GM21447 (cell line): ENCODE measurements around the gene FUS.

ENCODE experiments used
- ATAC-seq: cut with Tn5 transposase; IDR thresholded peaks from one replicate; pipeline ENCODE4 v1.9.1; 2021; ENCODE audit not compliant: unreplicated experiment

FUS gene

GRCh38 chr16:31200821-31201568, 21.1 kb downstream of the FUS start:
- no peak for ATAC-seq

DNA sequence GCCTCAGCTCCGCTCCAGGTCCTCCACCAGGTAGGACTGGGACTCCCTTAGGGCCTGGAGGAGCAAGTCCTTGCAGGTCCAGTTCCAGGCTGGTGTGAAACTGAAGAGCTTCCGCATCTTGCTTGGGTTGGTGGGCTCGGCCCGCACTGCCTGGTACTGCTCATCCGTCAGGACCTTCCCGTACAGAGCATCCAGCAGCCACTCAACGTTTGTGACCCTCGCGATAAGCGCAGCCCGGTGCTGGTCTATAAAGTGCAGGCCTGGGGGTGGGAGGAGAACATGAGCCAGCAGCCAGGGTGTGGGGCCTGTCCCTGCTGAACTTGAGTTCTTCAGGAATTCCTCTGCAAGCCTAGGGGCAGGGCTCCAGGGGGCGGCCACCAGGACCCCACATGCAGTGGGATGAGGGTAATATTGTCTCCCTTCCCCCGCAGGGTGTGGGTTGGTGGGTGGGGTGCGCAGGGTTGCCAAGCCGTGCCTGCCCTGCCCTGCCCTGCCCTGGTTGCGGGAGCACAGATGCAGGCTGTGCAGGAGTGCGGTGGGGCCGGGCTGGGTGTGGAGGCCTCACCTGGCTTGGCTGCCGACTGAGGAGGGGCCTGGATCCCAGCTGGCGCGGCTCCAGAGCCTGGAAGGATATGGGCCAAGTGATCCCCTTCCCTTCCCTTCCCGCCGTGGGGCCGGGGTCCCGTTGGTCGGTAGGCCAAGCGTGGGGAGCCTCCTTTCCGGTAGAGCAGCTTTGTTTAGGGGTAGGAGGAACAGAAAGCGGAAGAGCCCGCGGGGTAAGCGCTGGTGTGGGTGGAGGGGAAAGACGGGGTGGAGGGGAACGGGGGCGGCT, 21.9 kb downstream of the FUS start:
- peak; percentile 58 for ATAC-seq

DNA sequence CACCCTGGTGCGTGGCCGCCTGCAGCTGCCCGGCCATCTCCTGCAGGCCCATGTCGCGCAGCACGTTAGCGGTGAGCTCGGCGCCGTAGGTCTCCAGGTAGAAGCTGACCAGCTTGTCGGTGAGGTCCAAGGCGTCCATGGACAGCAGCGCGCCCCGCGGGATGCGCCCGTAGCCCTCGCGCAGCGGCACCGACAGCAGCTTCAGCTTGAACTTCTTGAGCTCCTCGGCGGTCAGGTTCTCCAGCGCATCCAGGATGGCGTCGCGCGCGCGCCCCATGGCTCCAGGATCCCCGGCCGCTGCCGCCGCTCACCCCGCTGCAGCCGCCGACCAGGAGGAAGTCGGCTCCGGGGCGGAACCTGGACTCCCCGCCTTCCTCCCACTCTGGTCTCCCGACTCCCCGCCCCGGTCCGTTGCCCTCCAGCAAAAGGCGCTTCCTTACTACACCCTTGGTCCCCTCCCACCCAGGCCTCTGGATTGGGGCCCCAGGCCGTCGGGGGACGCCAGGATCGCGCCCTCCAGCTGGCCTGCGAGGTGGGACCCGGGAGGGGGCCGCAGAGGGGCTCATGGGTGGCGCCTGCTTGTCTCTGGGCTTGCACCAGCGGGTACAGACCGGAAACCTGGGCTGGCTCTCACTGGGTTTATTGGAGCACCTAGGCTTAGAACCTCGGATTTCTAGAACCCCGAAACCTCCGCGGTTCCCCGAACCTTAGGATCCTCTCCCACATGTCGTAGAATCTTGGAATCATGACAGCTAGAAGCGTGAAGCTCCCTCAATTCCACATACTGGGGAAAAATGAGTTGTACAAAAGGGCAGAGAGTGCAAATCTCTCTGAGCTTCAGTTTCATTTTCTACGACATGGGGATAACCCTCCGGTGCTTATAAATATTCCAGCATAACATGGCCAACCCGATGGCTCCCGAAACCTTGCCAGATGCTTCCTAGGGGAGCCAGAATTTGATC, 22.8 kb downstream of the FUS start, which contains the start of gene PYCARD:
Gene PYCARD, minus strand, starts transcription at position 347 of the 962 bp plus-strand sequence. Its CDS starts 70 bp downstream, at position 277.
- ATAC-seq: peak; percentile 49

- no peak for ATAC-seq
Observed at GRCh38 chr16:31204871-31205666, 25.1 kb downstream of the FUS start.

DNA sequence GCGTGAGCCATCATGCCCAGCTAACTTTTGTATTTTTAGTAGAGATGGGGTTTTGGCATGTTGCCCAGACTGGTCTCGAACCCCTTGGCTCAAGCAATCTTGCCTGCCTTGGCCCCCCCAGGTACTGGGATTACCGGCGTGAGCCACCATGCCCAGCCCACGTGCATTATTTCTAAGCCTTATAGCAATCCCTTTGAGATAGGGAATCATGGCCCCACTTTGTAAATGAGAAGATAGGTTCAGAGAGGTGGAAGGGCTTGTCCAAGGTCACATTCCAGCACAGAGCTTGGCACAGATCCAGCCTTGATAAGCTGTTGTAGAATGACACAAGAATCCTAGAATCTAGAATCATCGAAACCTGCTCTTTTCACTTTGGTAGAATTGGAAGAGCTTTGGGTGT, 26.8 kb downstream of the FUS start:
- no peak for ATAC-seq

DNA sequence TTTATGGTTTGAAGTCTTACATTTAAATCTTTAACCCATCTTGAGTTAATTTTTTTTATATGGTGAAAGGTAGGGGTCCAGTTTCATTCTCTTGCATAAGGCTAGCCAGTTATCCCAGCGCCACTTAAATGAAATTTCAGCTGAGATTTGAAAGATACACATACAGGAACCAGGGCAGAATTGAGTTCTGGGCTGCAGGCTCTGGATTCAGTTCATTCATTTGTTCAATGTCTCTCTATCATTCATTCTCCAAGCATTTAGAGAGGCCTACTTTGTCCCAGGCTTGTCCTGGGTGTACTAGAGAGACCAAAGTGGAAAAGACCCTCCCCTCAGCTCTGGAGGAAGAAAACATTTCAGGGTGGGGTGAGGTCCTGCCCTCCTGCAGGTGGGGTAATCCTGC, 33.4 kb downstream of the FUS start:
- no peak for ATAC-seq

GRCh38 chr16:31213877-31214707, 34.2 kb downstream of the FUS start, which contains the start of gene TRIM72:
Gene TRIM72 (plus strand): TSS chr16:31214119. CDS start chr16:31214739, 620 bp downstream.
- ATAC-seq: no peak

DNA sequence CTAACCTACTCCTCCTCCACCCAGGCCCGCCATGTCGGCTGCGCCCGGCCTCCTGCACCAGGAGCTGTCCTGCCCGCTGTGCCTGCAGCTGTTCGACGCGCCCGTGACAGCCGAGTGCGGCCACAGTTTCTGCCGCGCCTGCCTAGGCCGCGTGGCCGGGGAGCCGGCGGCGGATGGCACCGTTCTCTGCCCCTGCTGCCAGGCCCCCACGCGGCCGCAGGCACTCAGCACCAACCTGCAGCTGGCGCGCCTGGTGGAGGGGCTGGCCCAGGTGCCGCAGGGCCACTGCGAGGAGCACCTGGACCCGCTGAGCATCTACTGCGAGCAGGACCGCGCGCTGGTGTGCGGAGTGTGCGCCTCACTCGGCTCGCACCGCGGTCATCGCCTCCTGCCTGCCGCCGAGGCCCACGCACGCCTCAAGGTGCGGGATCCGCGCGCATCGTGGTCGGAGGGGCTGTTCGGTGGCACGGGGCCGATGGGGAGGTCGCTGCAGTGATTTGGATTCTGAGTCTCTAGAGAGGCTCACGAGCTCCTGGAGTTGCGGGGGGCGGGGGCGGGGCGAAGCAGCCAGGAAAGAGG, 34.9 kb downstream of the FUS start:
- ATAC-seq: no peak

DNA sequence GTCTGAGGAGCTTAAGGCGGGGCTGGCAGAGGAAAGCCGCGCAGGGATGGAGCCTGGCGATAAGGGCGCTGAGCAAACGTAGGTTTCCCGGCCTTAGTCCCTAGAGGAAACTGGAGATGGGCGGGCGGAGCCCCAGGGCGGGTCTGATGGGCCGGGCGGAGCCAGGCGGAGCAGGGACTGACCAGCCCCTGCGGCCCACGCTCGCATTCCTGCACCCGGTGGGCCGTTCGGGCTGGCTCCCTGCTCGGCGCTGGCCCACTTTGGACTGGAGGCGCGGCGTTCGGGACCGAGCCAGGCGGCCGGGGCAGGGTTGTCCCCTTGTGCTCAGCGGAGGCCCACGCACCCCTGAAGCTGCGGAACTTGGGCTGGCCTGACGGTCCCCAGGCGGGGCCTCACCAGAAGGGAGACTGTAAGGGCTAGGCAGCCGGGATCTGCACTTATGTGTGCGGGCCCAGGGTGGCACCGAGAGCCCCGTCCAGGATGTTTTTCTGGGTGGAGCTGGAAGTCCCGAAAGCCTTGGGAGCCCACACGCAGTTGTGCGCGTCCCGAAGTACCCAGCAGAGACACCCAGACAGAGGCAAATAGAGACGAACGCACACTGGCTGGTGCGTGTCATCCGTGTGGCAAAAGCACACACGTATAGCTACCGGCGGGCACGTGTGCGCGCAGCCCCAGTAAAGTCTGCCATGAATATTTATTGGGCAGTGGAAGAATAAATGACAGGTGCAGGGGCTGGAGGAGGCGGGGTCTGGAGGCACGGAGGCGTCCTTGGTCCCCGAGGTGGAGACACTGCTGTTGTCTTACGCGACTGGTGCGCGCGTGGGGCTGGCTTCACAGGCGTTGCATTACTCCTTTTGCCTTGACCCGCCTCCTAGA, 35.6 kb downstream of the FUS start:
- ATAC-seq: no peak

GRCh38 chr16:31216422-31217135, 36.6 kb downstream of the FUS start, which contains the start of gene PYDC1:
Gene PYDC1 (minus strand): TSS chr16:31217135. CDS start chr16:31217028, 107 bp downstream.
- ATAC-seq: no peak

GRCh38 chr16:31217136-31217530, 37.2 kb downstream of the FUS start:
- ATAC-seq: no peak

DNA sequence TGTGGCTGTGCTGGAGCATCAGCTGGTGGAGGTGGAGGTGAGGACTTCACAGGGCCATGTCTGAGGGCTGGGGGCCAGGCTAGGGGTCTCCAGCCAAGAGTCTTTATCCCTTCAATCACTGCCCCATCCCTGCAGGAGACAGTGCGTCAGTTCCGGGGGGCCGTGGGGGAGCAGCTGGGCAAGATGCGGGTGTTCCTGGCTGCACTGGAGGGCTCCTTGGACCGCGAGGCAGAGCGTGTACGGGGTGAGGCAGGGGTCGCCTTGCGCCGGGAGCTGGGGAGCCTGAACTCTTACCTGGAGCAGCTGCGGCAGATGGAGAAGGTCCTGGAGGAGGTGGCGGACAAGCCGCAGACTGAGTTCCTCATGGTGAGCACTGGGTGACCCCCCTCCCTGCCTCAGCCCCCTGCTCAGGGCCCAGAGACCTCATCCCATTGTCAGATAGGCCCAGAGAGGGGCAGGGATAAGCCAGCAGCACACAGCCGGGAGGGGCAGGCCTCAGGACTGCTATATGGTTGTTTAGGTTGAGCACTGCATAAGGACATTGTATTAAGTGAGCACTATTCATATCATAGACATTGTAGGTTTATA, 39.3 kb downstream of the FUS start:
- no peak for ATAC-seq

DNA sequence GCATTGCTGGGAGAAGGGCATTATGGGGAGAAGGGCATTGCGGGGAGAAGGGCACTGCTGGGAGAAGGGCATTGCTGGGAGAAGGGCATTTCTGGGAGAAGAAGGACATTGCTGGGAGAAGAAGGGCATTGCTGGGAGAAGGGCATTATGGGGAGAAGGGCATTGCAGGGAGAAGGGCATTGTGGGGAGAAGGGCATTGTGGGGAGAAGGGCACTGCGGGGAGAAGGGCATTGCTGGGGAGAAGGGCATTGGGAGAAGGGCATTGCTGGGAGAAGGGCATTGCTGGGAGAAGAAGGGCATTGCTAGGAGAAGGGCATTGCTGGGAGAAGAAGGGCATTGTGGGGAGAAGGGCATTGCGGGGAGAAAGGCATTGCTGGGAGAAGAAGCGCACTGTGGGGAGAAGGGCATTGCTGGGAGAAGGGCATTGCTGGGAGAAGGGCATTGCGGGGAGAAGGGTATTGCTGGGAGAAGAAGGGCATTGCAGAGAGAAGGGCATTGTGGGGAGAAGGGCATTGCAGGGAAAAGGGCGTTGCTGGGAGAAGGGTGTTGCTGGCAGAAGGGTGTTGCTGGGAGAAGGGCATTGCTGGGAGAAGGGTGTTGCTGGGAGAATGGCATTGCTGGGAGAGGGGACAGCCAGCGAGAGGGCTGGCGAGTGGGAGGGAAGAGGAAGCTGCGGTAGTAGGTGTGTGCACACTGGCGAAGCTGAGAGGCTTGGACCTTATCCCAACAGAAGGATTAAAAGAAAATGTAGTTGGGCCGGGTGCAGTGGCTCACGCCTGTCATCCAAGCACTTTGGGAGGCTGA, 41.6 kb downstream of the FUS start:
- ATAC-seq: no peak

DNA sequence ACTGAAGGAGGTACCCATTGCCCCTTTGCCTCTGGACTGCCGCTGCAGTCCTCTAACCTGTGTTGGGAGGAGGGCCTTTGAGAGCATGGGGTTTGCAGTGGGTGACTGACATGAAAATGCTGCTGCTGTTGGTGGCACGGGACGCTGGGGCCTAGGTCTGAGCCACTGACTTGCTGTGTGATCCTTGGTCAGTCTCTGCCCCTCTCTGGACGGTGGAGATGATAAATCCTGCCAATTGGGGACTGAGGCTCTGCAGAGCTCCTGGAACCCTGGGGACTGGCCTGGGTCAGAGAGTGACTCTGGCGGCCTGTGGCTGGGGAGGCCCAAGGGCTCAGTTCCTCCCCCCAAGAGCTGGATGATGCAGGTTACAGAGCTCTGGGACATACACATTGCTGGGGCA, 43.1 kb downstream of the FUS start:
- no peak for ATAC-seq

- ATAC-seq: no peak
Observed at GRCh38 chr16:31224092-31224955, 44.4 kb downstream of the FUS start.
